Effector CD4-positive, alpha-beta T cell (primary cell): Measurements from ENCODE around the gene MTHFS.

Experiments
- DNase-seq: peaks from one replicate; pipeline ENCODE4 v3.0.0-alpha.2; 2020

Gene MTHFS

GRCh38 chr15:79812541-79812940 is 84.3 kb downstream of the MTHFS start:
- no peak for DNase-seq

- DNase-seq = no peak
These were observed 85.1 kb downstream of the MTHFS start for GRCh38 chr15:79811406-79812405.

GRCh38 chr15:79804838-79805237 is 92.0 kb downstream of the MTHFS start:
- DNase-seq = no peak

GRCh38 chr15:79798311-79798710 is 98.5 kb downstream of the MTHFS start:
- no peak for DNase-seq
